ENCODE results near the gene CCDC14. TPM values are rescaled to one million over a fixed set of nuclear protein-coding genes. Genes with fewer than 3 reads are reported as not detected.

The CCDC14 gene
- total and polyA plus RNA-seq, 9 of the 15 experiments (the other 6 are each of a cell fraction or from before 2014, with no cell fraction given), result 18.6 to 107 (median 57.3) TPM

GRCh38 chr3:123952844-123953520 lies 8.0 kb downstream of the CCDC14 start (continued):
- no peak for TF ChIP-seq ZNF280B (CRISPR knock-in tag; IDR thresholded peaks at IDR 0.05)
- no peak for TF ChIP-seq SNIP1 (IDR thresholded peaks at IDR 0.05; ENCODE audit: low read depth)
- TF ChIP-seq RBM22 (IDR thresholded peaks at IDR 0.05; ENCODE audit: low read depth, low read length, poor library complexity, severe bottlenecking), result no peak

GRCh38 chr3:123951522-123952447 lies 9.2 kb downstream of the CCDC14 start:
- FAIRE-seq, result no peak
- Histone ChIP-seq H3K27ac (ENCODE audit: extremely low read depth, low read depth, low read length) (no peak overlapping the region), H3K27me3 (ENCODE audit: control insufficient read depth in 2 of 2, insufficient read depth in 2 of 2, low read length in 2 of 2) (no peaks in the 10 kb centered on the region), H3K4me1 (replicated peaks in 1 of 2; ENCODE audit: control insufficient read depth in 2 of 2, insufficient read depth in 2 of 2, low read length in 2 of 2) (no peaks in the 10 kb centered on the region), H3K9me3 (replicated peaks; ENCODE audit: control insufficient read depth, insufficient read depth, low read depth, low read length) (no peaks in the 10 kb centered on the region), H4K20me1 (replicated peaks; ENCODE audit: control insufficient read depth, insufficient read depth, low read length) (no peaks in the 10 kb centered on the region), H2AFZ (ENCODE audit: low read depth, low read length) (no peak overlapping the region), H3K4me2 (ENCODE audit: insufficient read depth, low read length) (no peak overlapping the region), H3K4me3 (no peak overlapping the region), H3K9me1 (ENCODE audit: control insufficient read depth, insufficient read depth, low read length) (peaks cover 4% of the 10 kb centered on the region), H3K36me3 (ENCODE audit: control insufficient read depth, insufficient read depth, low read length) (peaks cover 72% of the 10 kb centered on the region), H3K9ac (ENCODE audit: insufficient read depth in 1 of 2, low read depth in 2 of 2, low read length in 2 of 2) (no peak overlapping the region), H3K79me2 (ENCODE audit: control insufficient read depth, insufficient read depth, low read length) (no peaks in the 10 kb centered on the region)
- ChIA-PET POLR2A (no interaction called here), CTCF (ENCODE audit: low intra/inter-chr PET ratio) (no interaction called here)
- intact Hi-C loops (cut with micrococcal nuclease), result no loop called here
- in situ Hi-C loops (cut with MboI), result no loop called here
- no peak for DNase-seq (ENCODE audit: extremely low read depth in 1 of 4, low spot score in 3 of 4)
- BruUV-seq (replicated peaks), result no TSS peak
- WGBS (ENCODE audit: insufficient coverage, low coverage, missing lambda C conversion rate), result 85% methylated on average over 6 of the region's 6 CpGs
- ATAC-seq, result no peak
- no peak for TF ChIP-seq GATAD2A (IDR thresholded peaks at IDR 0.05)
- no peak for TF ChIP-seq ZNF586 (CRISPR knock-in tag; conservative IDR thresholded peaks at IDR 0.05)
- no peak for TF ChIP-seq IFI16 (CRISPR knock-in tag; IDR thresholded peaks at IDR 0.05)
- TF ChIP-seq NCOA6 (IDR thresholded peaks at IDR 0.05), result no peak
- TF ChIP-seq HNRNPH1 (optimal IDR thresholded peaks at IDR 0.05; ENCODE audit: low read depth, low read length), result no peak
- TF ChIP-seq POLR2H (tag; IDR thresholded peaks at IDR 0.05; ENCODE audit: low read depth), result no peak
- TF ChIP-seq ZBTB7A (IDR thresholded peaks at IDR 0.05; ENCODE audit: borderline replicate concordance, control insufficient read depth, low read depth, low read length), result no peak
- TF ChIP-seq MXD1 (CRISPR knock-in tag; IDR thresholded peaks at IDR 0.05; ENCODE audit: borderline replicate concordance, poor library complexity, severe bottlenecking), result no peak
- no peak for TF ChIP-seq ZBTB33 (CRISPR knock-in tag; IDR thresholded peaks at IDR 0.05)
- no peak for TF ChIP-seq TBP (optimal IDR thresholded peaks at IDR 0.05; ENCODE audit: low read depth, low read length)
- TF ChIP-seq MYBL2 (IDR thresholded peaks at IDR 0.05; ENCODE audit: low read depth), result no peak
- no peak for TF ChIP-seq MYBL2 (CRISPR knock-in tag; IDR thresholded peaks at IDR 0.05; ENCODE audit: borderline replicate concordance)
- no peak for TF ChIP-seq ZNF12 (CRISPR knock-in tag; IDR thresholded peaks at IDR 0.05)
